SH-SY5Y (cell line): ENCODE measurements around the gene CACNA1A.

Source experiments
- GATA2 ChIP-seq: IDR thresholded peaks from 2 replicates; pipeline ENCODE4 v1.6.1; 2011; ENCODE audit warnings: mild to moderate bottlenecking, low read depth, low read length
- GATA3 ChIP-seq: IDR thresholded peaks from 2 replicates; pipeline ENCODE4 v1.6.1; 2011; ENCODE audit warnings: low read depth, mild to moderate bottlenecking, low read length, moderate library complexity

GRCh38 chr19:13410946-13411345 is 95.3 kb downstream of the CACNA1A start:
- no peak for TF ChIP-seq GATA3
- TF ChIP-seq GATA2: no peak
